HepG2 (cell line): ENCODE results near the gene PIP4K2C. TPM values are rescaled to one million over a fixed set of nuclear protein-coding genes. Genes with fewer than 3 reads are reported as not detected.

Experiments
- ATAC-seq: fragments of 200-7000 bp; cut with Tn5 transposase; 3 replicates; pipeline ENCODE4 v1.9.1; 2020; ENCODE audit warnings: mild to moderate bottlenecking, moderate library complexity
- BruUV-seq: library from RNA; stranded (reverse); fragments of 400-500 nt; replicated peaks from 2 replicates; lab custom pipeline; 2021; lab: Mats Ljungman, UMichigan
- CTCF ChIA-PET: fragments of 300-600 bp; formaldehyde crosslinking; extraction: SDS; loops from one replicate; lab custom pipeline; 2021; ENCODE audit warnings: low total read pairs, inconsistent platforms, low intra/inter-chr PET ratio; lab: Yijun Ruan, JAX
- POLR2A ChIA-PET: fragments of 350-600 bp; sonication (Branson Sonifier 250); formaldehyde crosslinking; loops from one replicate; lab custom pipeline; 2020; ENCODE audit warnings: antibody characterized with exemption, inconsistent platforms; lab: Yijun Ruan, JAX
- DNase-seq: peaks from one replicate; pipeline ENCODE4 v3.0.0-alpha.2; 2015; ENCODE audit warnings: low spot score
- FAIRE-seq: peaks from 3 replicates; lab custom pipeline; 2011; peaks lifted over from hg19 to GRCh38; lab: Jason Lieb, UNC
- H2AFZ ChIP-seq: one replicate; pipeline ENCODE4 v1.6.1; 2011; ENCODE audit warnings: low read length, inconsistent platforms
- H3K27ac ChIP-seq: fragments of 300-600 bp; 3 replicates; pipeline ENCODE4 v1.8.0; 2011; ENCODE audit warnings: mixed run types, mild to moderate bottlenecking, mixed read lengths, low read length, inconsistent platforms; ENCODE audit not compliant: insufficient read depth; ENCODE audit errors: extremely low read length
- H3K27me3 ChIP-seq, 2 experiments: fragments of 200-600 bp in 1 of 2; 2 replicates in 1 of 2; 3 replicates in 1 of 2; pipeline versions ENCODE4 v1.6.0 to v1.8.0; 2011; ENCODE audit warnings: low read length in 2 of 2, mild to moderate bottlenecking in 2 of 2, moderate library complexity in 2 of 2, inconsistent platforms in 1 of 2; ENCODE audit not compliant: insufficient read depth in 2 of 2, control insufficient read depth in 1 of 2
- H3K36me3 ChIP-seq, 2 experiments: fragments of 200-600 bp in 1 of 2; replicated peaks in 1 of 2; 2 replicates in 1 of 2; 3 replicates in 1 of 2; pipeline versions ENCODE4 v1.5.1 to v1.8.0; 2011; ENCODE audit warnings: low read length in 2 of 2, inconsistent platforms in 1 of 2; ENCODE audit not compliant: insufficient read depth in 2 of 2, control insufficient read depth in 1 of 2
- H3K4me1 ChIP-seq: 2 replicates; pipeline ENCODE4 v1.5.1; 2012; ENCODE audit warnings: low read length, inconsistent platforms; ENCODE audit not compliant: insufficient read depth
- H3K4me2 ChIP-seq: 2 replicates; pipeline ENCODE4 v1.6.0; 2011; ENCODE audit warnings: low read depth, low read length, inconsistent platforms
- H3K4me3 ChIP-seq, 3 experiments: fragments of 200-600 bp in 1 of 3; sonication (generic), shearing (Covaris generic) in 1 of 3; replicated peaks in 1 of 3; 2 replicates each; pipeline ENCODE4 v1.5.1; 2011 to 2016; ENCODE audit warnings: low read length in 3 of 3, inconsistent platforms in 2 of 3, low read depth in 2 of 3, mild to moderate bottlenecking in 2 of 3, control low read depth in 1 of 3, mixed read lengths in 1 of 3; ENCODE audit not compliant: insufficient read depth in 1 of 3
- H3K79me2 ChIP-seq: one replicate; pipeline ENCODE4 v1.6.1; 2011; ENCODE audit warnings: low read length, inconsistent platforms; ENCODE audit not compliant: insufficient read depth
- H3K9ac ChIP-seq: 2 replicates; pipeline ENCODE4 v1.6.0; 2011; ENCODE audit warnings: mild to moderate bottlenecking, low read depth, low read length, inconsistent platforms; ENCODE audit not compliant: insufficient read depth
- H3K9me3 ChIP-seq: 2 replicates; pipeline ENCODE4 v1.5.1; 2012; ENCODE audit warnings: mild to moderate bottlenecking, low read length
- H4K20me1 ChIP-seq: 2 replicates; pipeline ENCODE4 v1.6.0; 2011; ENCODE audit warnings: inconsistent platforms, mild to moderate bottlenecking, low read length, moderate library complexity; ENCODE audit not compliant: insufficient read depth
- ATRX ChIP-seq: sonication (generic); formaldehyde crosslinking; IDR thresholded peaks from 2 replicates; pipeline ENCODE4 v1.4.0; 2020; ENCODE audit warnings: missing genetic modification reagents, borderline replicate concordance
- CREM ChIP-seq, 2 experiments: sonication (generic) in 1 of 2; formaldehyde crosslinking in 1 of 2; IDR thresholded peaks; 2 replicates each; pipeline versions ENCODE4 v1.4.0 to v1.6.1; 2016 to 2020; ENCODE audit warnings: antibody characterized with exemption in 1 of 2, mild to moderate bottlenecking in 1 of 2, missing genetic modification reagents in 1 of 2
- GATAD1 ChIP-seq: IDR thresholded peaks from 2 replicates; pipeline ENCODE4 v1.6.1; 2016; ENCODE audit warnings: missing genetic modification reagents, missing compliant biosample characterization
- KDM1A ChIP-seq: IDR thresholded peaks from 2 replicates; pipeline ENCODE4 v1.6.1; 2016; ENCODE audit warnings: missing compliant biosample characterization
- MAFF ChIP-seq: IDR thresholded peaks from 2 replicates; pipeline ENCODE4 v1.6.1; 2011; ENCODE audit warnings: low read depth, low read length, improper control_type of control experiment
- MIXL1 ChIP-seq: IDR thresholded peaks from 2 replicates; pipeline ENCODE4 v1.6.1; 2016
- SATB2 ChIP-seq: sonication (generic); formaldehyde crosslinking; IDR thresholded peaks from 2 replicates; pipeline ENCODE4 v1.5.0; 2020; ENCODE audit warnings: missing genetic modification reagents
- SNAI1 ChIP-seq: sonication (generic); formaldehyde crosslinking; IDR thresholded peaks from 2 replicates; pipeline ENCODE4 v1.5.0; 2020; ENCODE audit warnings: mild to moderate bottlenecking, missing genetic modification reagents, borderline replicate concordance
- WIZ ChIP-seq: sonication (generic); formaldehyde crosslinking; IDR thresholded peaks from 2 replicates; pipeline ENCODE4 v1.5.1; 2020; ENCODE audit warnings: mild to moderate bottlenecking, missing genetic modification reagents
- ZNF121 ChIP-seq: sonication (generic); formaldehyde crosslinking; IDR thresholded peaks from 2 replicates; pipeline ENCODE4 v1.5.0; 2020; ENCODE audit warnings: mild to moderate bottlenecking, missing genetic modification reagents
- WGBS: methylation state at CpG from one replicate; pipeline ENCODE4 v1.1.6; 2017; ENCODE audit warnings: low lambda C conversion rate; 5-methylcytosine and 5-hydroxymethylcytosine counted together
- in situ Hi-C: cut with HindIII; loops from 2 replicates; pipeline ENCODE4 v1.10.0; 2017; ENCODE audit warnings: low pct_unique_long_range_greater_than_20kb; ENCODE audit not compliant: extremely low pct_ligation_motif_present
- intact Hi-C: fragments of 100-400 bp; cut with micrococcal nuclease; formaldehyde crosslinking; loops from one replicate; pipeline ENCODE4 v1.10.0; 2022; ENCODE audit not compliant: unreplicated experiment
- polyA plus RNA-seq, 8 experiments: library from polyadenylated mRNA; depleted of rRNA in 3 of 8; stranded (reverse) in 7 of 8; unstranded in 1 of 8; fragments of >200 nt; fragmentation: Illumina TruSeq in 4 of 8; extraction: Trizol in 4 of 8; gene quantifications; 2 replicates each; pipeline versions ENCODE4 v1.2.1 to v1.2.3, GENCODE V29; 2011 to 2016; ENCODE audit warnings: low read depth in 4 of 8, missing spikeins in 1 of 8, mixed read lengths in 1 of 8; ENCODE audit not compliant: insufficient read depth in 1 of 8
- total RNA-seq, 5 experiments: library from RNA; depleted of rRNA; stranded (reverse); fragments of >200 nt; fragmentation: Illumina TruSeq; extraction: Trizol; gene quantifications; 2 replicates each; pipeline ENCODE4 v1.2.3, GENCODE V29; 2016; ENCODE audit warnings: low read depth in 1 of 5

The PIP4K2C gene
- total and polyA plus RNA-seq, 2 of the 13 experiments (the other 11 are each of a cell fraction or from before 2014, with no cell fraction given): 23.3 to 26.4 TPM

- no peaks in the 10 kb centered on the region for H3K79me2 ChIP-seq
- ChIA-PET POLR2A (interaction anchor here (1.5 kb wide), 1 partner anchor 85 kb away, joined by 3 read pairs; no protein-coding TSS in a partner anchor), CTCF (no interaction called here)
- no peaks in the 10 kb centered on the region for H3K9me3 ChIP-seq
- no peak overlapping the region for H3K4me3 ChIP-seq
- no peaks in the 10 kb centered on the region for H3K36me3 ChIP-seq
- WGBS: 75% methylated on average over 16 of the region's 19 CpGs
- no peak for ATAC-seq
- BruUV-seq: no TSS peak
- no peak for TF ChIP-seq MIXL1
- H4K20me1 ChIP-seq: no peaks in the 10 kb centered on the region; the same call in 1 of the 2 replicates
- peaks cover 50% of the 10 kb centered on the region for H3K4me1 ChIP-seq
- in situ Hi-C loops: no loop called here
- no peak overlapping the region for H3K27ac ChIP-seq
- no peak overlapping the region for H3K4me2 ChIP-seq
- H3K27me3 ChIP-seq: peaks cover 0 to 22% of the 10 kb centered on the region in 2 experiments; a peak in 2 of 5 replicates
- no peak overlapping the region for H2AFZ ChIP-seq
- no peak for DNase-seq
- no peak for FAIRE-seq
- H3K9ac ChIP-seq: no peak overlapping the region
- intact Hi-C loops: no loop called here
These were observed 18.2 kb downstream of the PIP4K2C start for GRCh38 chr12:57609101-57609780.

DNA sequence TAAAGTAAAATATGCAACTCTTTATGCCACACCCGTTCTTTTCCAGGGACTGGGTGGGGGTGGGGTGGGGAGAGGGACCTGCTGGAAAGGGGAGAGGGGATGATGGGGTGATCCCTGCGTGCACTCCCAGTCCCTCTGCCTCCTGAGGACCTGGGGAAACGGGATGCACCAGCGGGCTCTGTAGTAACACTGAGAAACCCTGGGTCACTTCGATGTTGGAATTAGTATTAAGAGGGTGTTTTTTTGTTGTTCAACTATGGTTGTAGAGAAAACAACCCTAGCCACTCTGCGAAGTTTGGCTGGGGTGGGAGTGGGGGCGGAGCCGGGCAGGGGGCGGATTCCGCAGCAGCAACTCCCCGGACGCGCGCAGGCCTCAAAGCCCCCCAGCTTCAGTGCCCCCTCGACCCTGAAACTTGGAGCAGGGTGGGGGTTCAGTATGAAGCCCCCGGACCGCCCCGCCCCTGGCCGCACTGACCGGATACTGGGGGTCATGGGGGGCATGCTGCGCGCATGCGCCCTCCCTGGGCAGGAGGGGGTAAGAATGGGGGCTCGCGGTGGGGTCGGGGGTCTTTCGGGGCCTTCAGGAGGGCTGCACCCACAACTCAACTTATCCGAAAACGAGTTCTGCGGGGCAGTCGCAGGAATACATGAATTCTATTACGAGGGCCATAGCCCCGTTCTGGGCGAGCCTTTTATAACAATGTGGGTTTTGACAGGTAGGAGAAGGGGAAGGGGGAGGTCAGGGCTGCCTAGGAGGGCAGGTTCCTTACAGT lies 19.0 kb downstream of the PIP4K2C start:
- ATAC-seq: no peak
- TF ChIP-seq KDM1A (CRISPR knock-in tag) (no peak), SATB2 (no peak), WIZ (CRISPR knock-in tag) (no peak), CREM (IDR thresholded peaks at IDR 0.05) (no peak), CREM (CRISPR knock-in tag; IDR thresholded peaks at IDR 0.05) (no peak), ZNF121 (CRISPR knock-in tag) (no peak), GATAD1 (no peak), MAFF (no peak), ATRX (no peak), SNAI1 (CRISPR knock-in tag) (no peak)
- TF ChIP-seq, all 625 proteins: peak for 0
- CTCF ChIA-PET: no interaction called here
- POLR2A ChIA-PET: interaction anchor here (1.3 to 2.8 kb wide), 5 partner anchors 10 to 90 kb away, joined by 4 to 26 read pairs (median 14); partner anchors contain the start of genes DDIT3 and PIP4K2C
- BruUV-seq: no TSS peak
- Histone ChIP-seq H3K4me1 (peaks cover 47% of the 10 kb centered on the region), H3K9ac (no peak overlapping the region), H3K9me3 (no peaks in the 10 kb centered on the region), H2AFZ (no peak overlapping the region), H3K36me3 (no peaks in the 10 kb centered on the region), H3K27me3 (peaks cover 0 to 21% of the 10 kb centered on the region in 2 experiments; a peak in 2 of 5 replicates), H3K4me2 (peak overlapping the region; percentile 84; the same call in 1 of the 2 replicates), H3K4me3 (peak overlapping the region in 1 of 3 experiments; percentile 76; a peak in 1 of 6 replicates), H3K27ac (no peak overlapping the region), H4K20me1 (no peaks in the 10 kb centered on the region; the same call in 1 of the 2 replicates), H3K79me2 (no peaks in the 10 kb centered on the region)
- in situ Hi-C loops (no loop called here), intact Hi-C loops (no loop called here)
- DNase-seq (no peak), FAIRE-seq (no peak)
- WGBS: 66% methylated on average over 31 of the region's 34 CpGs
